Measurements from ENCODE around the gene CDC42EP5.

- TF ChIP-seq POLR2A (IDR thresholded peaks at IDR 0.05; ENCODE audit: low read depth, low read length) (0 out of 2 replicates have a peak, but pooled peaks have one; percentile 15), TAF1 (IDR thresholded peaks at IDR 0.05; ENCODE audit: low read depth, low read length) (no peak), POLR2AphosphoS5 (IDR thresholded peaks at IDR 0.05; ENCODE audit: low read depth, low read length) (peak; percentile 31; the same call in 1 of the 2 replicates), SPI1 (IDR thresholded peaks at IDR 0.05; ENCODE audit: low read depth, low read length) (no peak), PAX5 (IDR thresholded peaks at IDR 0.05; ENCODE audit: insufficient read depth, low read length, severe bottlenecking) (no peak)
Measured at GRCh38 chr19:54464630-54465425, 8.3 kb downstream of the CDC42EP5 start.

Measured in GM12891 (cell line).